Parathyroid adenoma (tissue), 2 donors: ENCODE measurements around the gene ENKD1.

ENCODE experiments used
- H2AFZ ChIP-seq: fragments of 300-600 bp; sonication (generic); one replicate; pipeline ENCODE4 v1.7.0; 2017; ENCODE audit warnings: antibody characterized with exemption, mild to moderate bottlenecking
- H3K27ac ChIP-seq: fragments of 300-600 bp; sonication (generic); one replicate; pipeline ENCODE4 v1.7.0; 2017
- H3K27me3 ChIP-seq: fragments of 300-600 bp; sonication (generic); one replicate; pipeline ENCODE4 v1.7.0; 2017; ENCODE audit warnings: low read length; ENCODE audit not compliant: control insufficient read depth, insufficient read depth
- H3K36me3 ChIP-seq: fragments of 300-600 bp; sonication (generic); one replicate; pipeline ENCODE4 v1.7.0; 2017; ENCODE audit warnings: low read length; ENCODE audit not compliant: control insufficient read depth, insufficient read depth
- H3K4me1 ChIP-seq: fragments of 300-600 bp; sonication (generic); one replicate; pipeline ENCODE4 v1.7.0; 2017; ENCODE audit warnings: control low read depth
- H3K4me2 ChIP-seq: fragments of 300-600 bp; sonication (generic); one replicate; pipeline ENCODE4 v1.7.0; 2017; ENCODE audit warnings: low read length
- H3K4me3 ChIP-seq: fragments of 300-600 bp; sonication (generic); one replicate; pipeline ENCODE4 v1.7.0; 2017; ENCODE audit warnings: low read depth, low read length
- H3K79me2 ChIP-seq: fragments of 300-600 bp; sonication (generic); one replicate; pipeline ENCODE4 v1.7.0; 2017; ENCODE audit warnings: control low read depth
- H3K9ac ChIP-seq: fragments of 300-600 bp; sonication (generic); one replicate; pipeline ENCODE4 v1.7.0; 2017; ENCODE audit warnings: mild to moderate bottlenecking
- H3K9me3 ChIP-seq: fragments of 300-600 bp; sonication (generic); one replicate; pipeline ENCODE4 v1.7.0; 2017; ENCODE audit warnings: low read length; ENCODE audit not compliant: control insufficient read depth
- TF ChIP-seq, protein P1 (sequence below): fragments of 300-600 bp; sonication (generic); IDR thresholded peaks from one replicate; pipeline ENCODE4 v1.7.0; 2017; ENCODE audit warnings: antibody characterized with exemption, mild to moderate bottlenecking
- donor health status: primary hyperparathyroidism.

ENKD1 gene

DNA sequence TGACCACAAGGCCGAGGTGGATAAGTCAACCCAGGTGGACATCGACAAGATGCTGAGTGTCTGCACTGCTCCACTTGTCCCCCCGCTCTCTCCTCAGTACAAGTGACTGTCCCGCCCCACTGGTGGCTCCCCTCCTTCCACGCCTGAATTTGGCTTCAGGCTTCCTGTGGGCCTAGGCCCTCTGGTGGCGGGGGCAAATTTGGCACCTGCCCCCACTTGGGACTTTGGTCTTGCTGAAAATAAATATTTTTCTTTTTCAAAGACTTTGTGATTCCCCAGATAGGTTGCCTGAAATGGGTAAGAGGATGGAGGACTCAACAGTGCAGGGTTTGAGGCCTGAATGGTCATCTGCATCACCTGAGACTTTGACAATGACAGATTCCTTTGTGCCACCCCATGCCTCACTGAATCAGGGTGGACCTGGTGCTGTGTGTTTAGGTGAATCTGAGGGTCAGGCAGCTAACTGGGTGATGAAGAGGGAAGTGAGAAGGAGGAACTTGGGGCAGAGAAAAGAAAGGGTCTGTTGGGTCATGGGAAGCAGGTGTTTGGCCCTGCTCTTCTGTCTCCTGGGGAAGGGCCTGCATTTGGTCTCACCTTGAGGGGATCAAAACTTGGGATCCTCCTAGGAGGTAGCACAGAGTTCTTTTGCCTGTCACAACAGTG lies 2.1 kb upstream of the ENKD1 start:
- Histone ChIP-seq H3K27ac (peak overlapping the region; percentile 90), H3K4me3 (no peak overlapping the region), H3K4me2 (no peak overlapping the region), H2AFZ (peak overlapping the region; percentile 99), H3K9ac (no peak overlapping the region), H3K79me2 (no peaks in the 10 kb centered on the region), H3K27me3 (no peaks in the 10 kb centered on the region), H3K4me1 (peaks cover 17% of the 10 kb centered on the region), H3K9me3 (no peaks in the 10 kb centered on the region), H3K36me3 (no peaks in the 10 kb centered on the region)
- TF ChIP-seq, protein P1, sequence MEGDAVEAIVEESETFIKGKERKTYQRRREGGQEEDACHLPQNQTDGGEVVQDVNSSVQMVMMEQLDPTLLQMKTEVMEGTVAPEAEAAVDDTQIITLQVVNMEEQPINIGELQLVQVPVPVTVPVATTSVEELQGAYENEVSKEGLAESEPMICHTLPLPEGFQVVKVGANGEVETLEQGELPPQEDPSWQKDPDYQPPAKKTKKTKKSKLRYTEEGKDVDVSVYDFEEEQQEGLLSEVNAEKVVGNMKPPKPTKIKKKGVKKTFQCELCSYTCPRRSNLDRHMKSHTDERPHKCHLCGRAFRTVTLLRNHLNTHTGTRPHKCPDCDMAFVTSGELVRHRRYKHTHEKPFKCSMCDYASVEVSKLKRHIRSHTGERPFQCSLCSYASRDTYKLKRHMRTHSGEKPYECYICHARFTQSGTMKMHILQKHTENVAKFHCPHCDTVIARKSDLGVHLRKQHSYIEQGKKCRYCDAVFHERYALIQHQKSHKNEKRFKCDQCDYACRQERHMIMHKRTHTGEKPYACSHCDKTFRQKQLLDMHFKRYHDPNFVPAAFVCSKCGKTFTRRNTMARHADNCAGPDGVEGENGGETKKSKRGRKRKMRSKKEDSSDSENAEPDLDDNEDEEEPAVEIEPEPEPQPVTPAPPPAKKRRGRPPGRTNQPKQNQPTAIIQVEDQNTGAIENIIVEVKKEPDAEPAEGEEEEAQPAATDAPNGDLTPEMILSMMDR, result no peak

DNA sequence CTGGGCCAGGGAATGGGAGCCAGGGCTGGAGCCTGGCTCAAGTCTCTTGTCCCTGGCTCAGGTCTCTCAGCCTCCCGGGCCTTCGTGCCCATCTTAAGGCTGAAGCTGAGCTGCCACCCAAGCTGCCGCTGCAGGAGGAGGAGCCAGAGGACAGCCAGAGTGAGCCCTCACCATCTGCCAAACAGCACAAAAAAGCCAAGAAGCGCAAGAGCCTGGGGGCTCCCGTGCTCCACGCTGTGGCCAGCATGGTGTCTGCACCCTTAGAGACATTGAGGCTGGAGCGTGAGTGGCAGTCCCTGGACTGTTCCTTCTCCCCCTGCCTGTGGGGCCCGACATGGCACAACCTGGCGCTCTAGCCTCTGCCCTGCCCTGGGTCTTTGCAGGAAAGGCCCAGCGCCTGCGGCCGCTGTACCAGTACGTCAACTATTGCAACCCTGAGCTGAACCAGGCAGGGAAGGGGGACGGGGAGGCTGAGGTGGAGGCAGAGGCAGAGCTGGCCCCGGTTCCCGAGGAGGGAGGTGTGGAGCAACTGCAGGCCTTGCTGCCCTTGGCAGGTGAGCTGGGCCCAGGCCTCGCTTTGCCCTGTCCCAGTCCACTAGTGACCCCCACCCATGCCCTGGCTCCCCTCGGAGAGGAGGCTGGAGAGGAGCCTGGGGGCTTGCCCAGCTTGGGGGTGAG lies 1.4 kb upstream of the ENKD1 start:
- peak overlapping the region; percentile 90 for H3K27ac ChIP-seq
- no peak overlapping the region for H3K9ac ChIP-seq

DNA sequence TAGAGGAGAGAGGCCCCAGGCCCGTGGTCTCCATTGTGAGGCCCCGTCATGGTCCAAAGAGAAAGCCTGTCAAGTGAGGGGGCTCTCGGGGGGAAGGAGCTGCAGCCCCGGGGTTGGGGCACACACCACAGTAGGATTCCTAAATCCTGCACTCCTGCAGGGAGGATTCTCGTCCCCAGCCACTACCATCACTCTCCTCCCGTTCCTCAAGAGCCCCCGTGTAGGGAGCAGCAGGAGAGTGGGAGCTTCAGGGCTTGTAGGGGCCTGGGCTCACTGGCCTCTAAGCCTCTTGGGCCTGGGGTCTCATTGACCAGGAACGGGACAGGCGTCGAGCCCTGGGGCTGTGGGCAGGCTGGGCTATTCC lies 885 bp upstream of the ENKD1 start:
- H3K79me2 ChIP-seq, result no peaks in the 10 kb centered on the region
- H3K36me3 ChIP-seq, result no peaks in the 10 kb centered on the region
- H3K4me3 ChIP-seq, result peak overlapping the region; percentile 84
- H3K4me1 ChIP-seq, result peaks cover 17% of the 10 kb centered on the region
- peak overlapping the region; percentile 90 for H3K27ac ChIP-seq
- H3K9ac ChIP-seq, result peak overlapping the region; percentile 97
- TF ChIP-seq, protein P1, result no peak
- no peaks in the 10 kb centered on the region for H3K9me3 ChIP-seq
- H3K27me3 ChIP-seq, result no peaks in the 10 kb centered on the region
- H3K4me2 ChIP-seq, result peak overlapping the region; percentile 92
- peak overlapping the region; percentile 99 for H2AFZ ChIP-seq

More for the DNA sequence above, 1.4 kb upstream of the ENKD1 start:
- TF ChIP-seq, protein P1, result peak; percentile 96
- H3K36me3 ChIP-seq, result no peaks in the 10 kb centered on the region
- no peaks in the 10 kb centered on the region for H3K27me3 ChIP-seq
- H3K4me2 ChIP-seq, result peak overlapping the region; percentile 92
- H3K79me2 ChIP-seq, result no peaks in the 10 kb centered on the region
- H3K4me1 ChIP-seq, result peaks cover 17% of the 10 kb centered on the region
- peak overlapping the region; percentile 99 for H2AFZ ChIP-seq
- peak overlapping the region; percentile 84 for H3K4me3 ChIP-seq
- H3K9me3 ChIP-seq, result no peaks in the 10 kb centered on the region

DNA sequence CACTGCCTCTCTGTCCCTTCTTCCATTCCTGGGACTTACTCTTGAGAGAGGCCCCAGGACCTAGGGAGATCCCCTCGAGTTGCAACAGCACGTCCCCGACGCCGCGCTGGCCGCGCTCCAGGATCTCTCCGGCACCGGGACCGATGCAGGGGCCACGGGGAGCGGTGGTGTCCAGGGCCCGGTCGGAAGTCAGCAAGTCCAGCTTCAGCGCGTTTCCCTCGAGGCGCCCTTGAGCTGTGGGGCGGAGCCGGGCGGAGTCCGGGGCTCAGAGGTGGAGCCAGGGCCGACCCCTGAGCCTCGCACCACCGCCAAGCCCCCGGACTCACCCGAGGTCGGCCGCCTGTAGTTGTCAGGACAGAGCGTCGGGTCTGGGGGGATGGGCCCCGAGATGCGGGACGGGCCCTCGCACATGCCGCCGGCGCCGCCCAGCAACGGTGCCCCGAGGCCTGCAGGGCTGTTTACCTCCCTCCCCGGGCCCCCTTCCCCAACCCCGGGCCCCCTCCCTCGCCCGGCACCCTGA lies 458 bp downstream of the ENKD1 start:
- peak overlapping the region; percentile 92 for H3K4me2 ChIP-seq
- peaks cover 22% of the 10 kb centered on the region for H3K4me1 ChIP-seq
- TF ChIP-seq, protein P1, result no peak
- H3K79me2 ChIP-seq, result no peaks in the 10 kb centered on the region
- H3K27me3 ChIP-seq, result no peaks in the 10 kb centered on the region
- H3K4me3 ChIP-seq, result peak overlapping the region; percentile 84
- H3K27ac ChIP-seq, result peak overlapping the region; percentile 90
- H3K9ac ChIP-seq, result peak overlapping the region; percentile 97
- H2AFZ ChIP-seq, result peak overlapping the region; percentile 99
- H3K9me3 ChIP-seq, result no peaks in the 10 kb centered on the region
- H3K36me3 ChIP-seq, result no peaks in the 10 kb centered on the region
